GM10847 (cell line): ENCODE data around the gene TMEM130.

Experiments used
- POLR2A ChIP-seq: IDR thresholded peaks from 2 replicates; pipeline ENCODE4 v1.6.1; 2011; ENCODE audit not compliant: insufficient read length; ENCODE audit errors: extremely low read depth

Gene TMEM130

GRCh38 chr7:98833022-98833421 lies 36.8 kb downstream of the TMEM130 start:
- TF ChIP-seq POLR2A, result no peak

- no peak for TF ChIP-seq POLR2A
These were observed 38.1 kb downstream of the TMEM130 start for GRCh38 chr7:98831641-98832221.

- no peak for TF ChIP-seq POLR2A
These were observed 38.8 kb downstream of the TMEM130 start for GRCh38 chr7:98830972-98831548.

GRCh38 chr7:98828368-98828767 lies 41.4 kb downstream of the TMEM130 start:
- no peak for TF ChIP-seq POLR2A

GRCh38 chr7:98827258-98827657 lies 42.6 kb downstream of the TMEM130 start:
- TF ChIP-seq POLR2A, result no peak

- no peak for TF ChIP-seq POLR2A
These were observed 43.0 kb downstream of the TMEM130 start for GRCh38 chr7:98826811-98827231.

- no peak for TF ChIP-seq POLR2A
These were observed 43.4 kb downstream of the TMEM130 start for GRCh38 chr7:98826387-98826786.

GRCh38 chr7:98823226-98823625 lies 46.6 kb downstream of the TMEM130 start:
- no peak for TF ChIP-seq POLR2A

- TF ChIP-seq POLR2A, result no peak
These were observed 48.5 kb downstream of the TMEM130 start for GRCh38 chr7:98821348-98821747.

- no peak for TF ChIP-seq POLR2A
These were observed 52.7 kb downstream of the TMEM130 start for GRCh38 chr7:98816967-98817710.

GRCh38 chr7:98816241-98816640 lies 53.6 kb downstream of the TMEM130 start:
- TF ChIP-seq POLR2A, result no peak

- TF ChIP-seq POLR2A, result no peak
These were observed 54.5 kb downstream of the TMEM130 start for GRCh38 chr7:98815313-98815712.

- no peak for TF ChIP-seq POLR2A
These were observed 58.5 kb downstream of the TMEM130 start for GRCh38 chr7:98811299-98811698.

GRCh38 chr7:98810153-98810802 lies 59.5 kb downstream of the TMEM130 start:
- TF ChIP-seq POLR2A, result no peak

GRCh38 chr7:98808751-98809460 lies 60.9 kb downstream of the TMEM130 start:
- TF ChIP-seq POLR2A, result no peak
